ENCODE measurements around the gene LHFPL4.

The LHFPL4 gene

GRCh38 chr3:9508781-9509180, 44.8 kb downstream of the LHFPL4 start:
- TF ChIP-seq CTCF (IDR thresholded peaks at IDR 0.05; ENCODE audit: insufficient read depth, low read depth, low read length, missing control alignments) = no peak
- H3K4me3 ChIP-seq (ENCODE audit: low read length) = no peak overlapping the region
- DNase-seq (ENCODE audit: low read depth) = no peak

GRCh38 chr3:9507586-9508578, 45.7 kb downstream of the LHFPL4 start:
- DNase-seq (ENCODE audit: low read depth) = no peak
- no peak for TF ChIP-seq CTCF (IDR thresholded peaks at IDR 0.05; ENCODE audit: insufficient read depth, low read depth, low read length, missing control alignments)
- no peak overlapping the region for H3K4me3 ChIP-seq (ENCODE audit: low read length)

GRCh38 chr3:9503283-9503682, 50.3 kb downstream of the LHFPL4 start:
- H3K4me3 ChIP-seq (ENCODE audit: low read length) = no peak overlapping the region
- DNase-seq (ENCODE audit: low read depth) = peak; percentile 76
- TF ChIP-seq CTCF (IDR thresholded peaks at IDR 0.05; ENCODE audit: insufficient read depth, low read depth, low read length, missing control alignments) = peak; percentile 93

- no peak for TF ChIP-seq CTCF (IDR thresholded peaks at IDR 0.05; ENCODE audit: insufficient read depth, low read depth, low read length, missing control alignments)
- DNase-seq (ENCODE audit: low read depth) = no peak
- H3K4me3 ChIP-seq (ENCODE audit: low read length) = no peak overlapping the region
These were observed 52.4 kb downstream of the LHFPL4 start for GRCh38 chr3:9501226-9501625.

- DNase-seq (ENCODE audit: low read depth) = peak; percentile 76
- H3K4me3 ChIP-seq (ENCODE audit: low read length) = no peak overlapping the region
- peak; percentile 68 for TF ChIP-seq CTCF (IDR thresholded peaks at IDR 0.05; ENCODE audit: insufficient read depth, low read depth, low read length, missing control alignments)
These were observed 53.2 kb downstream of the LHFPL4 start for GRCh38 chr3:9500108-9501050.

- TF ChIP-seq CTCF (IDR thresholded peaks at IDR 0.05; ENCODE audit: insufficient read depth, low read depth, low read length, missing control alignments) = no peak
- H3K4me3 ChIP-seq (ENCODE audit: low read length) = no peak overlapping the region
- DNase-seq (ENCODE audit: low read depth) = no peak
These were observed 54.0 kb downstream of the LHFPL4 start for GRCh38 chr3:9499455-9500107.
